Urinary bladder (tissue), 4 donors: ENCODE measurements around the gene FN3K. TPM values are rescaled to one million over a fixed set of nuclear protein-coding genes. Genes with fewer than 3 reads are reported as not detected.
A peak's percentile ranks its signal among the peaks of the same experiment; 100 is the strongest.

ENCODE experiments used
- DNase-seq: peaks from one replicate; pipeline ENCODE4 v3.0.0-alpha.2; 2015; ENCODE audit errors: extremely low spot score
- H3K27ac ChIP-seq: one replicate; pipeline ENCODE4 v1.5.1; 2013; ENCODE audit warnings: low read depth, mild to moderate bottlenecking, moderate library complexity
- H3K36me3 ChIP-seq: one replicate; pipeline ENCODE4 v1.6.1; 2013; ENCODE audit warnings: mild to moderate bottlenecking, moderate library complexity; ENCODE audit not compliant: insufficient read depth
- H3K4me1 ChIP-seq: one replicate; pipeline ENCODE4 v1.6.1; 2013; ENCODE audit warnings: mild to moderate bottlenecking, moderate library complexity; ENCODE audit not compliant: insufficient read depth
- H3K4me3 ChIP-seq: one replicate; pipeline ENCODE4 v1.5.1; 2013; ENCODE audit warnings: low read depth, low read length
- WGBS: extraction: QIAGEN DNeasy Blood & Tissue Kit; methylation state at CpG from one replicate; pipeline ENCODE4 v1.1.7; 2013; 5-methylcytosine and 5-hydroxymethylcytosine counted together
- polyA plus RNA-seq: library from polyadenylated mRNA; stranded (reverse); fragments of 200-250 nt; gene quantifications from one replicate; pipeline ENCODE4 v1.2.3, GENCODE V29; 2013
- total RNA-seq: library from RNA; depleted of rRNA; stranded (reverse); fragments of >200 nt; gene quantifications from one replicate; pipeline ENCODE4 v1.2.3, GENCODE V29; 2014
- donor health status: healthy with polysubstance abuse.
- donor health status: healthy.

FN3K gene
- 3.4 TPM for total RNA-seq
- 13.4 TPM for polyA plus RNA-seq

DNA sequence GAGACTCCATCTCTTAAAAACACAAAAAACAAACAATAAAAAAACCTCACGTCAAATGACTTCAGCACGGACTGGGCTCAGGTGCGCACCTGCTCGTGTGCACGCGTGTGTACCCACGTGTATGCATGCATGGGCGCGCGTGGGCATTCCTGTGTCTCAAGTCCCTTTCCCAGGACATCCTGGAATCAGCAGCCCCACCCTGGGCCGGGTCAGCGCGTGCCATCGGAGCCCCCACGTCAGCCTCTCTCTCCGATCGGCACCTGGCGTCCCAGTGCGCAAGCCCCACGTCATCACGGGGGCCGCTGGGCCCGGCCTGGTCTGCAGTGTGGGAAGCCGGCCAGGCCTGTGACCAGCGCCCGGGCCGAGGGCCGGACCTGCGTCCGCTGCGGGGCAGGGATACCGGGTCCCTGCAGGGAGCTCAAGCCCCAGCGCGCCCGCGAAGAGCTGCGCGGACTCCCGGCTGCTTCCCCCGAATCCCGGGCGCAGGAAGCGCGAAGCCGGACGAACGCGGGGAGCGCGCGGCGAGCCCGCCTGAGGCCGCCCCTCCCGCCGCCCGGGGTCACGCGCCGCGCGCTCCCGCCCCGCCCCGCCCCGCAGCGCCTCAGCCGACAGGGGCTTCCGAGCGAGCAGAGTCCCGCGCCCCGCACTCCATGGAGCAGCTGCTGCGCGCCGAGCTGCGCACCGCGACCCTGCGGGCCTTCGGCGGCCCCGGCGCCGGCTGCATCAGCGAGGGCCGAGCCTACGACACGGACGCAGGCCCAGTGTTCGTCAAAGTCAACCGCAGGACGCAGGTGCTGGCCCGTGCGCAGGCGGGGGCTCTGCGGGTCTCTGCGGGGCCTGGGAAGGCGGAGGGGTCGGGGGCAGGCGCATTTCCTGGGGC lies at the start of gene FN3K:
FN3K (plus strand) TSS at position 629 of the 880 bp plus-strand sequence; CDS start at position 651, 22 bp downstream.
- DNase-seq = no peak
- Histone ChIP-seq H3K27ac (peak within 1 kb of the TSS; percentile 51), H3K4me1 (no peaks in the 10 kb centered on the region), H3K36me3 (no peaks in the 10 kb centered on the region), H3K4me3 (peak within 1 kb of the TSS; percentile 89)
- WGBS = 3% methylated on average over 101 of the region's 101 CpGs

DNA sequence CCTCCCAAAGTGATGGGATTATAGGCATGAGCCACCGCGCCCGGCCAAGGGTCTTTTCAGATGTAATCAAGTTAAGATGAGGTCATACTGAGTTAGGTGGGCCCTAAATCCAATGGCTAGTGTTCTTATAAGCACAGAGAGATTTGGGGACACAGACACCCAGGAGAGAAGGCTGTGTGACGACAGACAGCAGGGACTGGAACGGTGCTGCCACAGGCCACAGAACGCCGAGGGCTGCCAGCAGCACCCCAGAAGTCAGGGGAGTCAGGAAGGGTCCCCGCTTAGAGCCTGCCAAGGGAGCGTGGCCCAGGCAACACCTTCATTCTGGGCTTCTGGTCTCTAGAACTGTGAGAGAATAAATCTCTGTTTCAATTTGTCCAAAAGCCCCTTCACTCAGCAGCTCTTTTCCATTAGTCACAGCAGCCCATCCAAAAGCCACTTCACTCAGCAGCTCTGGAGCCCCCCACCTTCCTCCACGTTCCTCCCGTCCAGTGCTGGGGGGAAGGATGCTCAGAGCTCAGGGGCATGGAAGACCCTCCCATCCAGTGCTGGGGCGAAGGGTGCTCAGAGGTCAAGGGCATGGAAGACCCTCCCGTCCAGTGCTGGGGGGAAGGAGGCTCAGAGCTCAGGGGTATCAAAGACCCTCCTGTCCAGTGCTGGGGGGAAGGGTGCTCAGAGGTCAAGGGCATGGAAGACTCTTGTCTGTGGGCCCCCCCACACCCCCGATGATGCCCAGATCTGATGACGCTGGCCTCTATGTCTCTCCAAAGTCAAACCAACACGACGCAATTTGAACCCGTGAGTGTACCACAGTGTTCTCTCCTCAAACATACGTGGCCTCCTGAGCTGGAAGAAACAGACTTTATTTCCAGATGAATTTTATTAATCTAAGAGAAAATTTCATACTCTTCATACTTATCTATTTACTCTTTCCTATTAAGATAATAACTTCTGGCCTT lies 48.8 kb upstream of the FN3K start:
- 91% methylated on average over 19 of the region's 19 CpGs for WGBS
- Histone ChIP-seq H3K4me1 (no peaks in the 10 kb centered on the region), H3K36me3 (no peaks in the 10 kb centered on the region), H3K4me3 (no peak overlapping the region), H3K27ac (no peak overlapping the region)
- no peak for DNase-seq

DNA sequence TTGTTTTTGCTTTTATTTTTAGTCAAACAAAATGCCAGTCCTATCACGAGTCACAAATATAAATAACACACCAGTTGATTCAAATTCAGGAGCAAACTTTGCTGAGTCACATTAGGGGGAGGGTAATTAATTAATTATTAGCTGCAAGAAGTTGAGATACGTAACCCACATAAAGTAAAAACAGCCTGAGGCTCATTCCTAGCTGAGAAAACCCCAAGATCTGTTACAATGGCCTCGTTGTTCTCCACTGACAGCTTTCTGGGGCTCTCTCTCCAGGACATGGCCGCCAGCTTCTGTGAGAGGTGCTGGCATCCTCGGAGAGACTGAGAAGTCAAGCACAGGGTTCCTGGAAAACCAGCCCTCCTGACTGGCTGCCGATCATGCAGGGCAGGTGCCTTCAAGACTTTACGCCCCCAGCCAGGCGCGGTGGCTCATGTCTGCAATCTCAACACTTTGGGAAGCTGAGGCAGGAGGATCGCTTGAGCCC lies 48.0 kb upstream of the FN3K start:
- H3K27ac ChIP-seq = no peak overlapping the region
- H3K36me3 ChIP-seq = no peaks in the 10 kb centered on the region
- WGBS = 84% methylated on average over 10 of the region's 10 CpGs
- no peaks in the 10 kb centered on the region for H3K4me1 ChIP-seq
- DNase-seq = no peak
- H3K4me3 ChIP-seq = no peak overlapping the region

DNA sequence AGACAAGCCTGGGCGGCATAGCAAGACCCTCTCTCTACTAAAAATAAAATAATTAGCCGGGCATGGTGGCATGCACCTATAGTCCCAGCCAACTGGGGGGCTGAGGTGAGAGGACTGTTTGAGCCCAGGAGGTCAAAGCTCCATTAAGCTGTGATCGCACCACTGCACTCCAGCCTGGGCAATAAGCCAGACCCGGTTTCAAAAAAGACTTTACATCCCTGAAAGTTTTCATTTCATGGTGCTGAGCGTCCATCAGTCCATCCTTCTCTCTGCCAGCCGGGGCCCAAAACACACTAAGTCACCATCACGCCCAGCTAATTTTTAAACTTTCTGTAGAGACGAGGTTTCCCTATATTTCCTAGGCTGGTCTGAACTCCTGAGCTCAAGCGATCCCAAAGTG lies 47.5 kb upstream of the FN3K start:
- no peak for DNase-seq
- Histone ChIP-seq H3K27ac (no peak overlapping the region), H3K36me3 (no peaks in the 10 kb centered on the region), H3K4me3 (no peak overlapping the region), H3K4me1 (no peaks in the 10 kb centered on the region)
- 95% methylated on average over 9 of the region's 9 CpGs for WGBS

DNA sequence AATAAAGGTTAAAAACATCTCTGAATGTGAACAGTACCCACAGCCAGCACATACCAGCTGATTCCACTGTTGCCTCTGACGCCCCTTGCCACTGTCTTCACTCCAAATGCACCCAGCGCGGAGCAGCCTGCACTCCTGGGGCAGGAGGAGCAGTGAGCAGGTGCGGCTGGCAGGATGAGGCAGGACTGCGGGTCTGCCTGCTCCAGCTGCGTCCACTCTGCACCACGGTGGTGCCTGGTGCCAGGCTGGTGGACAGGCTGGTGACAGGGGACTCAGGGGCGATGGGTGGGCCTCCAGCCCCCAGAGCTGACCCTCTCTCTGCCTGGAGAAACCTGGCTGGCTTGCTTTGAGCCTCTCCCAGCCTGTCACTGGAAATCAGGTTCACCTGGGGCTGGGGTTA lies 46.3 kb upstream of the FN3K start:
- no peak for DNase-seq
- no peak overlapping the region for H3K27ac ChIP-seq
- no peaks in the 10 kb centered on the region for H3K4me1 ChIP-seq
- H3K4me3 ChIP-seq = no peak overlapping the region
- H3K36me3 ChIP-seq = no peaks in the 10 kb centered on the region
- WGBS = 92% methylated on average over 8 of the region's 8 CpGs

DNA sequence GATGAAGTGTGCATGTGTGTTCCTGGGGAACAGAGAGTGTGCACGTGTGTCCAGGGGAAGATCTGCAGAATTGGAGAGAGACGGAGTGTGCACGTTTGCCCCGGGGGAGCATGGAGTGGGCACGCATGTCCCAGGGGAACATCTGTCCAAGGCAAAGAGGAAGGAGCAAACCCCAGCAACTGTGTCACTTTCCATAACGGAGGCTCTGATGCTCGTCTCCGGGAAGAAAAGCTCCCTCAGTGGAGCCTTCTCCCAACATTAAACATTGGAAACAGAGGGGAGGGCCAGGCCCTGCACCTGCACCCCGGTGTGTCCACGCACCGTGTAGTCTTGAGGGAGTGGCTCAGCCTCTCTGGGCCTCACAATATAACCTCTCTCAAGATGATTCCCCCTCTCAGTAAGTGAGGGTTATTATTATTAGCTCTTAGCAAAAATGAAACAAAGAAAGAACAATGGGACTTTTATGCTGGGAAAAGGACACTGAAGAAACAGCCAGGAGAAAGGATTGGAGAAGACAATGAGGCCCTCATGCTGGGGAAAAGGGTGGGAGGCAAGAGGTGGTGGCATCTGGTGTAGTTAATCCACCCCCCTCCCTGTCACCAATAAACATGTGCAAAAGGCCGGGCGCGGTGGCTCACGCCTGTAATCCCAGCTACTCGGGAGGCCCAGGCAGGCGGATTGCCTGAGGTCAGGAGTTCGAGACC lies 44.5 kb upstream of the FN3K start:
- no peak for DNase-seq
- no peaks in the 10 kb centered on the region for H3K36me3 ChIP-seq
- H3K27ac ChIP-seq = no peak overlapping the region
- H3K4me3 ChIP-seq = no peak overlapping the region
- WGBS = 81% methylated on average over 18 of the region's 18 CpGs
- H3K4me1 ChIP-seq = no peaks in the 10 kb centered on the region

DNA sequence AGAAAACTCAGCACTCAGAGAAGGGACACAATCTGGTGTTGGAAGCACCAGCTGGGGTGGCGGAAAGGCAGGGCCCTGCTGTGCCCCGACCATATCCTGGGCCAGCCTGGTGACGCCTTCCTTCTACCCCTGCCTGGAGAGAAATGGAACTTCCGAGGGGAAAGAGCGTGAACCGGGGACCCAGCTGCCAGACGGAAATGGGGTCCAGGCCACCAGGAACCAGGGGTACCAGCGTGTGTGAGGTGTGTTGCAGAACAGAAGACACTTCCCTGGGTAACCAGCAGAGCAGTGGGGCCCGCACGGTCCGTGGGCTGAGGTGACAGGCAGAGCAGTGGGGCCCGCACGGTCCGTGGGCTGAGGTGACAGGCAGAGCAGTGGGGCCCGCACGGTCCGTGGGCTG lies 43.7 kb upstream of the FN3K start:
- WGBS = 93% methylated on average over 14 of the region's 17 CpGs
- H3K4me3 ChIP-seq = no peak overlapping the region
- DNase-seq = no peak
- no peaks in the 10 kb centered on the region for H3K36me3 ChIP-seq
- no peaks in the 10 kb centered on the region for H3K4me1 ChIP-seq
- no peak overlapping the region for H3K27ac ChIP-seq

DNA sequence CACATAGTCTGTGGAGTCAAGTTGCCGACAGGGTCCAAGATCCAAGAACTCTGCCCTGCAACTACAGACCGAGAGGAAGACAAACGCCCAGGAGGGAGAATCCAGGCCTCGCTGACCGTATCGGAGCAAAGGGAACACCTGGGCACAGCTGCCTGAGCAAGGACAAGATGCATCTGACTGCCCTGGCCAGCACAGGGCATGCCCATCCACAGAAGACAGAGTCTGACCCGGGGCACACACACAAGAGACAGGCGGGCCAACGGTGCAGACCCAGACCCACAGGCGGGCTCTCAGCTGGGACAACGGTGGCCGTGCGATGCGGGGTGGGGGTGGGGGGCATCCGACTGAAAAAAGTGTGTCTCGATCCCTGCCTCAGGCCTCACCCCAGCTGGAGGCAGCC lies 43.1 kb upstream of the FN3K start:
- WGBS = 82% methylated on average over 16 of the region's 16 CpGs
- Histone ChIP-seq H3K4me1 (no peaks in the 10 kb centered on the region), H3K36me3 (no peaks in the 10 kb centered on the region), H3K4me3 (no peak overlapping the region), H3K27ac (no peak overlapping the region)
- DNase-seq = no peak

DNA sequence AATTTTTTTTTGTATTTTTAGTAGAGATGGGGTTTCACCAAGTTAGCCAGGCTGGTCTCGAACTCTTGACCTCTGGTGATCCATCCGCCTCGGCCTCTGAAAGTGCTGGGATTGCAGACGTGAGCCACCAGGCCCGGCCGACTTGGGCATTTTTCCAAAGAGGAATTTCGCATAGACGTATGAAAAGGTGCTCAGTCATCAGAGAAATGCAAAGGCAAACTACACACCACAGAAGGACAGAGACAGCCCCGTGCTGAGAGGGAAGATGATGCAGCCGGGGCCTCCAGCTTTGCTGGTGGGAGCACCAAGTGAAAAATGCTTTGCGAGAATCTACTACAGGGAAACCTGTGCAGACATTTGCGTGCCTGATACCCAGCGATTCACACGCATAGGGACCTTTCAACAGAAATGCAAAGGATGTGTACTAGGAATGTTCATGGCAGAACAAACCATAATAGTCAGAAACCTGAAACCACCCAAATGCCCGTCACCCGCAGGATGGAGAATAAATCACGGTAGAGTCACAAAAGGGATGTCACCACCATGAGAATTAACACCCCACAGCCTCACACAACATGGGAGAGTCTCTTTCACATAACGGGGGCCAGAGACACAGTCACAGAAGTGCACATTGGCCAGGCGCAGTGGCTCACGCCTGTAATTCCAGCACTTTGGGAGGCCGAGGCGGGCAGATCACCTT lies 42.1 kb upstream of the FN3K start:
- Histone ChIP-seq H3K27ac (no peak overlapping the region), H3K36me3 (no peaks in the 10 kb centered on the region), H3K4me3 (no peak overlapping the region), H3K4me1 (no peaks in the 10 kb centered on the region)
- no peak for DNase-seq
- WGBS = 94% methylated on average over 22 of the region's 22 CpGs

DNA sequence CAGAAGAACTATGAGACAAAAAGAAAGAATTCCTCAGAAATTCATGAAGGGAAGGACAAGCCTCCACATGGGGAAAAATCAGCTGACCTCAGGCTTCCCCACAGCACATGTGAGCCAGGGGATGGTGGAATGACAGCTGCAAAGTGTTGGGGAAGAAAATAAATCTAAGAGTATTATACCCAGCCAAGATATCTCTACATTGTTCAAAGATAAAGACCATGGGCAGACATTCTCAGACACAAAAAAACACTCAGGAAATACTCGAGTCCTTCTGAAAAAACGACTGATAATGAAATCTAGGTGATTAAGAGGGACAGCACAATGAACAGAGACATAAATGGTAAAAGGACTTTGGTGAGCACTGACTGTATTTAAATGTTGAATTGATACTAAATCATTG lies 40.8 kb upstream of the FN3K start:
- 76% methylated on average over 2 of the region's 2 CpGs for WGBS

DNA sequence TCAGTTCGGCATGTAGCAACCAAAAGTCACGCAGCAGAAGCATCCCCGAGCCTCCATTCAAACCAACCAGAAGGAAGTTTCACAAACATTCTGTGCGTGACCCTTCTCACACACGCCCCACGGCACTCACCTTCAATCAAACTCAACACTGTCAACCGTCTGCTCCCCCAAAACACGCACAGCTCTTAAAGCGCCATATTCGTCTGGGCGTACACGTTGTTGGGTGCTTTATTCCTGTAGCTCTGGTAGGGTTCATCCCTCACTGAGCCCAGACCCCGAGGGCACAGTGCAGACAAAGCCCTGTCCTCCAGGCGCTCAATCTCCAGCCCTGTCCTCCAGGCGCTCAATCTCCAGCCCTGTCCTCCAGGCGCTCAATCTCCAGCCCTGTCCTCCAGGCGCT lies 39.2 kb upstream of the FN3K start:
- Histone ChIP-seq H3K27ac (no peak overlapping the region), H3K4me1 (no peaks in the 10 kb centered on the region), H3K36me3 (no peaks in the 10 kb centered on the region), H3K4me3 (no peak overlapping the region)
- no peak for DNase-seq
- WGBS = 96% methylated on average over 16 of the region's 17 CpGs

More for the DNA sequence above, 40.8 kb upstream of the FN3K start:
- Histone ChIP-seq H3K36me3 (no peaks in the 10 kb centered on the region), H3K27ac (no peak overlapping the region), H3K4me1 (no peaks in the 10 kb centered on the region), H3K4me3 (no peak overlapping the region)
- DNase-seq = no peak

DNA sequence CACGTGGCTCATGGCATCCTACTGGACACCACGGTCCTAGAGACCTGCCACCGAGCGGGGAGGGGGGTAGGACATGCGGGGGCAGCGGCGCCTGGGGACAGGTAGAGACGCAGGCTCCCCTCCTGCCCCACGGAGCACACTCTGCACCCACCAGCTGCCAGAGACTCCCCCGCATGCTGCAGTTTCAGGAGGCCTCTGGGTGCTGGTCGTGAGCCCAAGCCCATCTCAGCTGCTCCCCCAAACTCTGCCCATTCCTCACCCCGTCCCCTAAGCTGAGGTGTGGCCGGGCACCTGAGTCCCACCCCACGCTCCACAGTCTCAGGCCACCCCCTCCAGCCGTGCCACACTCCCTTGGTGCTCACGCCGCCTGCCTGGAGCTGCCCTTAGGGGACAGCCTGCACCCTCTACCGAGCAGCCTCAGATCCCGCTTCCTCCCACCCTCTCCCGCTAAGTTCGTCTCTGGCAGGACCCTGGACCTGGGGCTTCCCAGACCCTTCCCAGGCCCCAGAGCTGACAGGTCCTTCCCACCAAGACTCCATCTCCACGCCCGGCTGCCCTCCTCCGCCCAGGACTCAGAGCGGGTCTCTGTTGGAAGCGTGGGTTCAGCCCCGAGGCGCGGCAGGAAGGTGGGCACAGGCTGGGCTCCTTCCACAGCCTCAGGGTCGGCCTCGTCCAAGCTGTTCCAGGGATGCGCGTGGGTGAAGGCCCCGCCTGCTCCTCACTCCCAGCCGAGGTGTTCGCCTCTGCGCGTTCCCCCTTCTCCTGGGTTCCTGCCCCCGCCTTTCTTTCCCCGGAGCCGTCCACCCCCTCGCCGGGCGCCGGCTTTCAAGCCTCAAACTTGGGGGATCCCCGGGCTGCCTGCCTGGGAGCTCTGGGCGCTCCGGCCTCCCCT lies 38.3 kb upstream of the FN3K start:
- Histone ChIP-seq H3K27ac (no peak overlapping the region), H3K4me3 (peak overlapping the region; percentile 89), H3K36me3 (no peaks in the 10 kb centered on the region), H3K4me1 (no peaks in the 10 kb centered on the region)
- WGBS = 29% methylated on average over 48 of the region's 48 CpGs
- DNase-seq = no peak
